Stomach smooth muscle (tissue), 2 donors: ENCODE data around the gene SLC35E2B.
A peak's percentile ranks its signal among the peaks of the same experiment; 100 is the strongest.

ENCODE experiments used
- H3K27ac ChIP-seq: one replicate; pipeline ENCODE4 v1.7.0; 2013; ENCODE audit warnings: mild to moderate bottlenecking, low read length, inconsistent platforms
- H3K27me3 ChIP-seq, 2 donors: one replicate each; pipeline ENCODE4 v1.7.0; 2013; ENCODE audit warnings: low read length in 2 of 2; ENCODE audit not compliant: insufficient read depth in 2 of 2, control insufficient read depth in 1 of 2
- H3K36me3 ChIP-seq, 2 donors: one replicate each; pipeline ENCODE4 v1.7.0; 2013; ENCODE audit warnings: low read length in 2 of 2; ENCODE audit not compliant: control insufficient read depth in 2 of 2, insufficient read depth in 2 of 2
- H3K4me1 ChIP-seq: one replicate; pipeline ENCODE4 v1.7.0; 2013; ENCODE audit warnings: low read length; ENCODE audit not compliant: control insufficient read depth, insufficient read depth
- H3K4me3 ChIP-seq, 2 donors: one replicate each; pipeline ENCODE4 v1.7.0; 2013; ENCODE audit warnings: low read length in 2 of 2
- H3K9ac ChIP-seq, 2 donors: one replicate each; pipeline ENCODE4 v1.7.0; 2013; ENCODE audit warnings: low read length in 2 of 2, mild to moderate bottlenecking in 1 of 2
- H3K9me3 ChIP-seq, 2 donors: one replicate each; pipeline ENCODE4 v1.7.0; 2013; ENCODE audit warnings: low read length in 2 of 2; ENCODE audit not compliant: control insufficient read depth in 2 of 2
- donor health status: healthy.
- donor health status: Pancreatic carcinoma.

Gene SLC35E2B

GRCh38 chr1:1614204-1614953, 78.2 kb downstream of the SLC35E2B start:
- H3K4me3 ChIP-seq = peak overlapping the region; percentile 61 to 97
- H3K27me3 ChIP-seq = no peaks in the 10 kb centered on the region
- H3K4me1 ChIP-seq = peaks cover 38% of the 10 kb centered on the region
- no peaks in the 10 kb centered on the region for H3K9me3 ChIP-seq
- H3K27ac ChIP-seq = peak overlapping the region; percentile 98
- H3K9ac ChIP-seq = peak overlapping the region; percentile 58 to 98
- H3K36me3 ChIP-seq = peaks cover 0 to 5% of the 10 kb centered on the region in 2 donors

DNA sequence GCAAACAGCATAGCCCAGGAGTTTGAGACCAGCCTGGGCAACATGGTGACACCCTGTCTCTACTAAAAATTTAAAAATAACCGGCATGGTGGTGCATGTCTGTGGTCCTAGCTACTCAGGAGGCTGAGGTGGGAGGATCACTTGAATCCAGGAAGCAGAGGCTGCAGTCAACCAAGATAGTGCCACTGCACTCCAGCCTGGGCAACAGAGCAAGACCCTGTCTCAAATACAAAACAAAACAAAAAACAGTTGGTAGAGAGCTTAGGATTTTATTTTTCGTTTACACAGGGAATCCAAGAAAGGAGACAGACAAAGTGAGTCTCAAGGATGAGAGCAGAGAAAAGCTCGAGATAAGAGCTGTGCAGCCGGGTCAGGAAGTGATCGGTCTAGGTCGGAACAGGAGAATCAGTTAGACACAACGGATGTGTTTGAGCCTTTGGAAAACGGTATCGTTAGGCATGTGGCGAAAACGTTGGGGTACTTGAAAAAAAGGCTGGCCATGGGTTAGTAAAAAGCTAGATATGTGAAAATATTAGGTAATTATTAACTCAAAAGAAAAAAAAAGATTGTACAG, 79.0 kb downstream of the SLC35E2B start:
- H3K27me3 ChIP-seq = no peaks in the 10 kb centered on the region
- H3K4me1 ChIP-seq = peaks cover 38% of the 10 kb centered on the region
- H3K9me3 ChIP-seq = no peaks in the 10 kb centered on the region
- H3K27ac ChIP-seq = no peak overlapping the region
- H3K4me3 ChIP-seq = peak overlapping the region in 1 of 2 donors; percentile 61
- peaks cover 0 to 5% of the 10 kb centered on the region in 2 donors for H3K36me3 ChIP-seq
- peak overlapping the region in 1 of 2 donors; percentile 33 for H3K9ac ChIP-seq

DNA sequence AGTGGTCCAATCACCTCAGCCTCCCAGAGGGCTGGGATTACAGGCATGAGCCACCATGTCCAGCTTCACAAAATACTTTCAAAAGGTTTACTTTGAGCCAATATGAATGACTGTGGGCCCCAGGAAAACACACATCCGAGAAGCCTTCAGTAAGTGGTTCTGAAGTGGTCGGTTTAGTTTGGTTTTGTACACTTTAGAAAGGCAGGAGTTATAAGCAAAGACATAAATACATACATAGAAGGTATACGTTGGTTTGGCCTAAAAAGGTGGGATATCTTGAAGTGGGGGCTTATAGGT, 80.5 kb downstream of the SLC35E2B start:
- H3K9me3 ChIP-seq = no peaks in the 10 kb centered on the region

DNA sequence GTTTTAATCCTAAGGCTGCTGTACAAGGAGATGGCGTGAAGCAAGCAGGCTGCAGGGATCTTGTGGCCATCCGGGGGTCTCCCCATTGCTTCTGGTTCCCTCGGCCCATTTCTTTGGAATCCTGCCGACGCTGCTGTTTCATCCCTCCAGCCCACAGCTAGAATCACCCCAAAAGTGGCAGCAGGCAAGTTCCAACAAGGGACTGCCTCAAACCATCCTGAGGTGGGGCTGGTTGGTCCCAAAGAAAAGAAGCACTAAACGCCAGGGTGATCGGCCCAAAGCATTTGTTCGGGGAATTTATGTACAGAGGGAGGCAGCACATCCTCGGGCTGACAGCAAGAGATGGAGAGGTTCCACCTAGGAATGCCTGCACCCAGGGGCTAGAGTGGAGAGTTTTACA, 81.8 kb downstream of the SLC35E2B start:
- H3K9me3 ChIP-seq = no peaks in the 10 kb centered on the region
- H3K4me3 ChIP-seq = no peak overlapping the region
- peaks cover 15% of the 10 kb centered on the region for H3K4me1 ChIP-seq
- no peak overlapping the region for H3K27ac ChIP-seq
- no peaks in the 10 kb centered on the region for H3K36me3 ChIP-seq
- no peak overlapping the region for H3K9ac ChIP-seq
- no peaks in the 10 kb centered on the region for H3K27me3 ChIP-seq

More for the DNA sequence above, 80.5 kb downstream of the SLC35E2B start:
- Histone ChIP-seq H3K4me1 (peaks cover 24% of the 10 kb centered on the region), H3K36me3 (no peaks in the 10 kb centered on the region), H3K4me3 (no peak overlapping the region), H3K27ac (no peak overlapping the region), H3K9ac (no peak overlapping the region), H3K27me3 (no peaks in the 10 kb centered on the region)

- H3K4me3 ChIP-seq = no peak overlapping the region
- peaks cover 15% of the 10 kb centered on the region for H3K4me1 ChIP-seq
- no peak overlapping the region for H3K9ac ChIP-seq
- H3K27me3 ChIP-seq = peaks cover 0 to under 1% of the 10 kb centered on the region in 2 donors
- H3K9me3 ChIP-seq = no peaks in the 10 kb centered on the region
- no peak overlapping the region for H3K27ac ChIP-seq
- H3K36me3 ChIP-seq = no peaks in the 10 kb centered on the region
Measured at GRCh38 chr1:1609822-1610485, 82.6 kb downstream of the SLC35E2B start.
